HepG2 (cell line): Measurements from ENCODE around the gene SPRN. TPM values are rescaled to one million over a fixed set of nuclear protein-coding genes. Genes with fewer than 3 reads are reported as not detected.

Source experiments
- AKAP8 ChIP-seq: sonication (generic); formaldehyde crosslinking; IDR thresholded peaks from 2 replicates; pipeline ENCODE4 v1.5.1; 2020; ENCODE audit warnings: mild to moderate bottlenecking, missing genetic modification reagents
- CBFB ChIP-seq: sonication (generic); formaldehyde crosslinking; IDR thresholded peaks from 2 replicates; pipeline ENCODE4 v1.4.0; 2020; ENCODE audit warnings: missing genetic modification reagents
- CHD4 ChIP-seq: fragments of 200-600 bp; sonication (generic); IDR thresholded peaks from 2 replicates; pipeline ENCODE4 v1.7.0; 2017; ENCODE audit warnings: mild to moderate bottlenecking, low read length, borderline replicate concordance
- FOXO1 ChIP-seq: sonication (generic); formaldehyde crosslinking; IDR thresholded peaks from 2 replicates; pipeline ENCODE4 v1.4.0; 2020; ENCODE audit warnings: missing genetic modification reagents
- GATAD1 ChIP-seq: IDR thresholded peaks from 2 replicates; pipeline ENCODE4 v1.6.1; 2016; ENCODE audit warnings: missing genetic modification reagents, missing compliant biosample characterization
- IKZF4 ChIP-seq: sonication (generic); formaldehyde crosslinking; IDR thresholded peaks from 2 replicates; pipeline ENCODE4 v1.5.1; 2020; ENCODE audit warnings: borderline replicate concordance, mild to moderate bottlenecking, low read depth, missing genetic modification reagents; ENCODE audit errors: not compliant biosample characterization
- KDM5B ChIP-seq: sonication (generic); formaldehyde crosslinking; IDR thresholded peaks from 2 replicates; pipeline ENCODE4 v1.4.0; 2020; ENCODE audit warnings: missing genetic modification reagents, mild to moderate bottlenecking, borderline replicate concordance
- KDM6A ChIP-seq: IDR thresholded peaks from 2 replicates; pipeline ENCODE4 v1.6.1; 2016; ENCODE audit warnings: low read depth
- MED1 ChIP-seq: sonication (generic); formaldehyde crosslinking; IDR thresholded peaks from 2 replicates; pipeline ENCODE4 v1.4.0; 2020; ENCODE audit warnings: missing genetic modification reagents
- MTA1 ChIP-seq: sonication (generic); formaldehyde crosslinking; IDR thresholded peaks from 2 replicates; pipeline ENCODE4 v1.4.0; 2020; ENCODE audit warnings: missing genetic modification reagents, mild to moderate bottlenecking, borderline replicate concordance
- MXI1 ChIP-seq: IDR thresholded peaks from 3 replicates; pipeline ENCODE4 v1.6.1; 2012; ENCODE audit warnings: low read depth, low read length, inconsistent platforms, borderline replicate concordance
- MZF1 ChIP-seq: sonication (generic); formaldehyde crosslinking; IDR thresholded peaks from 2 replicates; pipeline ENCODE4 v1.8.1; 2023; ENCODE audit warnings: mild to moderate bottlenecking, missing genetic modification reagents, borderline replicate concordance
- NFYC ChIP-seq: IDR thresholded peaks from 2 replicates; pipeline ENCODE4 v1.6.1; 2016; ENCODE audit warnings: missing genetic modification reagents, missing compliant biosample characterization
- NR0B2 ChIP-seq: sonication (generic); formaldehyde crosslinking; IDR thresholded peaks from 2 replicates; pipeline ENCODE4 v1.4.0; 2020; ENCODE audit warnings: mild to moderate bottlenecking, missing genetic modification reagents
- POLR2A ChIP-seq, 2 experiments: IDR thresholded peaks; 2 replicates each; pipeline ENCODE4 v1.6.1; 2011; ENCODE audit warnings: low read depth in 2 of 2, low read length in 2 of 2, mild to moderate bottlenecking in 1 of 2, moderate library complexity in 1 of 2; ENCODE audit not compliant: insufficient read depth in 1 of 2
- SP5 ChIP-seq: IDR thresholded peaks from 2 replicates; pipeline ENCODE4 v1.6.1; 2016; ENCODE audit warnings: low read depth, borderline replicate concordance
- YEATS4 ChIP-seq: sonication (generic); formaldehyde crosslinking; IDR thresholded peaks from 2 replicates; pipeline ENCODE4 v1.4.0; 2020; ENCODE audit warnings: missing genetic modification reagents, borderline replicate concordance
- ZBTB20 ChIP-seq: sonication (generic); formaldehyde crosslinking; IDR thresholded peaks from 2 replicates; pipeline ENCODE4 v1.8.1; 2023; ENCODE audit warnings: missing genetic modification reagents, low read depth, mild to moderate bottlenecking, borderline replicate concordance
- ZBTB3 ChIP-seq: sonication (generic); formaldehyde crosslinking; IDR thresholded peaks from 2 replicates; pipeline ENCODE4 v1.4.0; 2020; ENCODE audit warnings: low read depth, mild to moderate bottlenecking, moderate library complexity, missing genetic modification reagents, borderline replicate concordance
- ZNF10 ChIP-seq: sonication (generic); formaldehyde crosslinking; IDR thresholded peaks from 2 replicates; pipeline ENCODE4 v1.4.0; 2020; ENCODE audit warnings: mild to moderate bottlenecking, low read depth, missing genetic modification reagents, borderline replicate concordance
- ZNF251 ChIP-seq: sonication (generic); formaldehyde crosslinking; IDR thresholded peaks from 2 replicates; pipeline ENCODE4 v1.9.0; 2021; ENCODE audit warnings: mild to moderate bottlenecking, missing genetic modification reagents
- ZNF740 ChIP-seq: sonication (generic); formaldehyde crosslinking; IDR thresholded peaks from 2 replicates; pipeline ENCODE4 v1.4.0; 2020; ENCODE audit warnings: missing genetic modification reagents
- ZNF781 ChIP-seq: sonication (generic); formaldehyde crosslinking; IDR thresholded peaks from 2 replicates; pipeline ENCODE4 v1.5.1; 2020; ENCODE audit warnings: borderline replicate concordance, mild to moderate bottlenecking, missing genetic modification reagents; ENCODE audit errors: not compliant biosample characterization
- ZSCAN31 ChIP-seq: sonication (generic); formaldehyde crosslinking; IDR thresholded peaks from 2 replicates; pipeline ENCODE4 v1.5.0; 2020; ENCODE audit warnings: low read depth, mild to moderate bottlenecking, missing genetic modification reagents
- polyA plus RNA-seq, 8 experiments: library from polyadenylated mRNA; depleted of rRNA in 3 of 8; stranded (reverse) in 7 of 8; unstranded in 1 of 8; fragments of >200 nt; fragmentation: Illumina TruSeq in 4 of 8; extraction: Trizol in 4 of 8; gene quantifications; 2 replicates each; pipeline versions ENCODE4 v1.2.1 to v1.2.3, GENCODE V29; 2011 to 2016; ENCODE audit warnings: low read depth in 4 of 8, missing spikeins in 1 of 8, mixed read lengths in 1 of 8; ENCODE audit not compliant: insufficient read depth in 1 of 8
- total RNA-seq, 5 experiments: library from RNA; depleted of rRNA; stranded (reverse); fragments of >200 nt; fragmentation: Illumina TruSeq; extraction: Trizol; gene quantifications; 2 replicates each; pipeline ENCODE4 v1.2.3, GENCODE V29; 2016; ENCODE audit warnings: low read depth in 1 of 5
- TF ChIP-seq, protein P1 (sequence below): IDR thresholded peaks from 2 replicates; pipeline ENCODE4 v1.6.1; 2016; ENCODE audit warnings: low read depth
- TF ChIP-seq, protein P2 (sequence below): sonication (generic); formaldehyde crosslinking; IDR thresholded peaks from 2 replicates; pipeline ENCODE4 v1.4.0; 2020; ENCODE audit warnings: missing genetic modification reagents

Gene SPRN
- total and polyA plus RNA-seq, 2 of the 13 experiments (the other 11 are each of a cell fraction or from before 2014, with no cell fraction given): not detected

DNA sequence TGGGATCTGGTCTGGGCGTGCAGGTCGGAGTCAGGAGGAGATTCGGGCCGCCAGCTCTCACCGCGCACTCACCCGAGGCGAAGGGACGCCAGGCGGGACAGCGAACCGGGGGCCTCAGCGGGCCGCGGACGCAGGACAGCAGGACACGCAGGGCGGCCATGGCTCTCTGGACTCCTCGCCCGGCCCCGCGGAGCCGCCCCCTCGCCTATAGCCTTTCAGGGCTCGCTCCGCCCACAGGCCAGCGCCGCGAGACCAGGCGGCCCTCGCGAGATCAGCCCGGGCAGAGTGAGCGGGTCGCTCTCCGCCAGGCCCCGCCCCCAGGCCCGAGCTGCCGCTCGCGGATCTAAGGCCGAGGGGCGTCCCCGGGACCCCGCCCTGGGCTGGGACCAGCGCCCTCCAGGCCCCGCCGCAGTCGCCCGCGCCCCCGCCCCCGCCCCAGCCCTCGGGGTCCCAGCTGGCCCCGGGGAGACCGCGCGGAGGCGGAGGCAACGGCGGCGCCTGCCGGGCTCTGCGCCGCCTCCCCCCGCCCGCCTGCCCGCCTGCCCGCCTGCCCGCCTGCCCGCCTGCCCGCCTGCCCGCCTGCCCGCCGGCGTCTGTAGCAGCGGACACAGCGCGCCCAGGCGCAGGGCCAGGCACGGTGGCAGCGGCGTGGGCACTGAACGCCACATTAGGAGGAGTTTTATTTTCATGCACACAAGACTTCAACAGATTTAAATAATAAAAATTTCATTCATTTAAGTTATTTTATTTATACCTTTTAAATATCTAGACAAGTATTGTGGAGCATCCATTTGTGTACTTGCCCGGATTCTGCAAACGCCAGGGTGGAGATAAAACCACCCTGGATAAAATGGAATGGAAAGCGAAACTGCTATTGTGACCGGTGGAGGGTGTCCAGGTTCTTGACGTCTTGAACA is 51.0 kb downstream of the SPRN start, which contains the start of gene ECHS1 (continued):
- TF ChIP-seq, protein P1, sequence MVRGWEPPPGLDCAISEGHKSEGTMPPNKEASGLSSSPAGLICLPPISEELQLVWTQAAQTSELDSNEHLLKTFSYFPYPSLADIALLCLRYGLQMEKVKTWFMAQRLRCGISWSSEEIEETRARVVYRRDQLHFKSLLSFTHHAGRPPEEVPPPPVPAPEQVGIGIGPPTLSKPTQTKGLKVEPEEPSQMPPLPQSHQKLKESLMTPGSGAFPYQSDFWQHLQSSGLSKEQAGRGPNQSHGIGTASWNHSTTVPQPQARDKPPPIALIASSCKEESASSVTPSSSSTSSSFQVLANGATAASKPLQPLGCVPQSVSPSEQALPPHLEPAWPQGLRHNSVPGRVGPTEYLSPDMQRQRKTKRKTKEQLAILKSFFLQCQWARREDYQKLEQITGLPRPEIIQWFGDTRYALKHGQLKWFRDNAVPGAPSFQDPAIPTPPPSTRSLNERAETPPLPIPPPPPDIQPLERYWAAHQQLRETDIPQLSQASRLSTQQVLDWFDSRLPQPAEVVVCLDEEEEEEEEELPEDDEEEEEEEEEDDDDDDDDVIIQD (CRISPR knock-in tag): no peak
- no peak for TF ChIP-seq ZNF251 (CRISPR knock-in tag)
- TF ChIP-seq ZNF781 (CRISPR knock-in tag): no peak
- TF ChIP-seq MED1: peak; percentile 55
- TF ChIP-seq MXI1: peak; percentile 75; the same call in 2 of the 3 replicates
- TF ChIP-seq ZNF10 (CRISPR knock-in tag): no peak
- TF ChIP-seq SP5 (CRISPR knock-in tag): peak; percentile 62; the same call in 1 of the 2 replicates
- TF ChIP-seq NFYC (CRISPR knock-in tag): peak; percentile 36; the same call in 1 of the 2 replicates
- no peak for TF ChIP-seq KDM6A (CRISPR knock-in tag)
- TF ChIP-seq IKZF4 (CRISPR knock-in tag): no peak
- TF ChIP-seq KDM5B: peak; percentile 59; the same call in 1 of the 2 replicates
- TF ChIP-seq, protein P2, sequence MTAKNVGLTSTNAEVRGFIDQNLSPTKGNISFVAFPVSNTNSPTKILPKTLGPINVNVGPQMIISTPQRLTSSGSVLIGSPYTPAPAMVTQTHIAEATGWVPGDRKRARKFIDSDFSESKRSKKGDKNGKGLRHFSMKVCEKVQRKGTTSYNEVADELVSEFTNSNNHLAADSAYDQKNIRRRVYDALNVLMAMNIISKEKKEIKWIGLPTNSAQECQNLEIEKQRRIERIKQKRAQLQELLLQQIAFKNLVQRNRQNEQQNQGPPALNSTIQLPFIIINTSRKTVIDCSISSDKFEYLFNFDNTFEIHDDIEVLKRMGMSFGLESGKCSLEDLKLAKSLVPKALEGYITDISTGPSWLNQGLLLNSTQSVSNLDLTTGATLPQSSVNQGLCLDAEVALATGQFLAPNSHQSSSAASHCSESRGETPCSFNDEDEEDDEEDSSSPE: peak; percentile 54; the same call in 1 of the 2 replicates
- no peak for TF ChIP-seq MZF1 (CRISPR knock-in tag)
- 0 out of 2 replicates have a peak, but pooled peaks have one; percentile 49 for TF ChIP-seq AKAP8
- TF ChIP-seq GATAD1 (CRISPR knock-in tag): peak; percentile 73
- TF ChIP-seq ZBTB3 (CRISPR knock-in tag): no peak
- TF ChIP-seq YEATS4 (CRISPR knock-in tag): peak; percentile 76; the same call in 1 of the 2 replicates
- TF ChIP-seq ZSCAN31 (CRISPR knock-in tag): peak; percentile 51; the same call in 1 of the 2 replicates
- TF ChIP-seq POLR2A (IDR thresholded peaks at IDR 0.05; ENCODE audit: insufficient read depth in 1 of 2, low read depth in 2 of 2, low read length in 2 of 2): peak in 1 of 2 experiments; percentile 86; a peak in 2 of 4 replicates
- TF ChIP-seq FOXO1 (CRISPR knock-in tag): peak; percentile 43; the same call in 1 of the 2 replicates
- no peak for TF ChIP-seq CHD4
- TF ChIP-seq CBFB (CRISPR knock-in tag): 0 out of 2 replicates have a peak, but pooled peaks have one; percentile 30
- TF ChIP-seq ZNF740: peak; percentile 69
- TF ChIP-seq MTA1 (CRISPR knock-in tag): no peak; the same call in 1 of the 2 replicates
- no peak for TF ChIP-seq NR0B2 (CRISPR knock-in tag)
- no peak for TF ChIP-seq ZBTB20 (CRISPR knock-in tag)
